IMR-90 (cell line): Measurements from ENCODE around the gene NACA.

ENCODE experiments used
- CEBPB ChIP-seq: IDR thresholded peaks from 2 replicates; pipeline ENCODE4 v1.6.1; 2012; ENCODE audit warnings: low read depth, low read length, improper control_type of control experiment
- FOS ChIP-seq: fragments of 150-350 bp; IDR thresholded peaks from 2 replicates; pipeline ENCODE4 v1.6.1; 2016; ENCODE audit warnings: low read depth, low read length
- MAFK ChIP-seq: IDR thresholded peaks from 2 replicates; pipeline ENCODE4 v1.6.1; 2012; ENCODE audit warnings: low read depth, low read length, improper control_type of control experiment
- POLR2A ChIP-seq: IDR thresholded peaks from 2 replicates; pipeline ENCODE4 v1.6.1; 2012; ENCODE audit warnings: mild to moderate bottlenecking, low read depth, low read length
- RAD21 ChIP-seq: IDR thresholded peaks from 2 replicates; pipeline ENCODE4 v1.6.1; 2012; ENCODE audit warnings: low read length, improper control_type of control experiment
- RFX5 ChIP-seq: IDR thresholded peaks from 2 replicates; pipeline ENCODE4 v1.8.0; 2012; ENCODE audit warnings: low read depth, mild to moderate bottlenecking, low read length, moderate library complexity
- TF ChIP-seq, protein P1 (sequence below): conservative IDR thresholded peaks from 2 replicates; pipeline ENCODE4 v1.5.1; 2012; ENCODE audit warnings: mild to moderate bottlenecking, low read depth, low read length, improper control_type of control experiment

DNA sequence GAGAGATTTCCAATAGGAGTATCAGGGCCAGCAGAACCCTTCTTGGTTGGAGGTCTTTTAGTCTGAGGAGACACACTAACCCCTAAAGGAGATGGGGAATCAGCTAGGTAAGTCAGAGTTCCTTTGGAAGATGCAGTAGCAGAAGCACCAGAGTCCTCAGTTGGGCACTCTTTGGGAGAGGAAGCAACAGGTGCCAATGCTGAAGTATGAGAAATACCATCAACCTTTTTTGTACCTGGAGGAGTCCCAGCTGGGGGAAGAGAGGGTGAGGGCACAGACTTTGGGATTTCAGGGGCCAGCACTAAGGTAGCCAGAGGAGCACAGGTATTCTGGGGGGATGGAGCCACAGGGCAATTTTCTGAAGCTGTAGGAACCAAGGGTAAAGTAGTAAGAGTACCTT is 6.0 kb downstream of the NACA start:
- TF ChIP-seq POLR2A: no peak
- TF ChIP-seq, protein P1, sequence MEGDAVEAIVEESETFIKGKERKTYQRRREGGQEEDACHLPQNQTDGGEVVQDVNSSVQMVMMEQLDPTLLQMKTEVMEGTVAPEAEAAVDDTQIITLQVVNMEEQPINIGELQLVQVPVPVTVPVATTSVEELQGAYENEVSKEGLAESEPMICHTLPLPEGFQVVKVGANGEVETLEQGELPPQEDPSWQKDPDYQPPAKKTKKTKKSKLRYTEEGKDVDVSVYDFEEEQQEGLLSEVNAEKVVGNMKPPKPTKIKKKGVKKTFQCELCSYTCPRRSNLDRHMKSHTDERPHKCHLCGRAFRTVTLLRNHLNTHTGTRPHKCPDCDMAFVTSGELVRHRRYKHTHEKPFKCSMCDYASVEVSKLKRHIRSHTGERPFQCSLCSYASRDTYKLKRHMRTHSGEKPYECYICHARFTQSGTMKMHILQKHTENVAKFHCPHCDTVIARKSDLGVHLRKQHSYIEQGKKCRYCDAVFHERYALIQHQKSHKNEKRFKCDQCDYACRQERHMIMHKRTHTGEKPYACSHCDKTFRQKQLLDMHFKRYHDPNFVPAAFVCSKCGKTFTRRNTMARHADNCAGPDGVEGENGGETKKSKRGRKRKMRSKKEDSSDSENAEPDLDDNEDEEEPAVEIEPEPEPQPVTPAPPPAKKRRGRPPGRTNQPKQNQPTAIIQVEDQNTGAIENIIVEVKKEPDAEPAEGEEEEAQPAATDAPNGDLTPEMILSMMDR: no peak
- no peak for TF ChIP-seq MAFK
- TF ChIP-seq RFX5: no peak
- TF ChIP-seq CEBPB: no peak
- no peak for TF ChIP-seq FOS
- TF ChIP-seq RAD21: no peak
